Activated CD8-positive, alpha-beta memory T cell treated with anti-CD3 and anti-CD28 coated beads for 36 hours (primary cell): Measurements from ENCODE around the gene SPRY4. TPM values are rescaled to one million over a fixed set of nuclear protein-coding genes. Genes with fewer than 3 reads are reported as not detected.

Experiments
- CTCF ChIA-PET: fragments of 350-600 bp; sonication (Branson Sonifier 250); formaldehyde crosslinking; loops from one replicate; lab custom pipeline; 2021; ENCODE audit warnings: antibody characterized with exemption; lab: Charles Lee
- POLR2A ChIA-PET: fragments of 350-600 bp; sonication (Branson Sonifier 250); formaldehyde crosslinking; loops from one replicate; lab custom pipeline; 2021; ENCODE audit warnings: antibody characterized with exemption; lab: Charles Lee
- total RNA-seq, 2 experiments: library from RNA; stranded (reverse); gene quantifications; one replicate each; pipeline ENCODE4 v1.2.3, GENCODE V29; 2021

Gene SPRY4
- total RNA-seq, 2 experiments from 2014 or later: 1.5 to 1.8 TPM

GRCh38 chr5:142343531-142343930 is 18.7 kb upstream of the SPRY4 start:
- CTCF ChIA-PET: no interaction called here
- POLR2A ChIA-PET: no interaction called here

- CTCF ChIA-PET: no interaction called here
- POLR2A ChIA-PET: no interaction called here
These were observed 17.5 kb upstream of the SPRY4 start for GRCh38 chr5:142342128-142342981.

GRCh38 chr5:142339781-142340180 is 15.0 kb upstream of the SPRY4 start:
- ChIA-PET POLR2A (no interaction called here), CTCF (no interaction called here)

GRCh38 chr5:142334538-142334937 is 9.7 kb upstream of the SPRY4 start:
- ChIA-PET POLR2A (no interaction called here), CTCF (no interaction called here)

GRCh38 chr5:142333749-142334148 is 8.9 kb upstream of the SPRY4 start:
- ChIA-PET POLR2A (interaction anchor here (0.5 kb wide), 1 partner anchor 307 kb away, joined by 3 read pairs; no protein-coding TSS in a partner anchor), CTCF (interaction anchor here (0.9 kb wide), 1 partner anchor 9 kb away, joined by 3 read pairs; the partner anchor contains the start of gene SPRY4)

GRCh38 chr5:142330444-142330843 is 5.6 kb upstream of the SPRY4 start:
- CTCF ChIA-PET: interaction anchor here (0.5 to 1.0 kb wide), 2 partner anchors 25 to 425 kb away, joined by 3 read pairs; no protein-coding TSS in a partner anchor
- POLR2A ChIA-PET: no interaction called here

- CTCF ChIA-PET: interaction anchor here (0.5 to 1.0 kb wide), 3 partner anchors 25 to 425 kb away, joined by 3 read pairs; no protein-coding TSS in a partner anchor
- POLR2A ChIA-PET: no interaction called here
These were observed 5.2 kb upstream of the SPRY4 start for GRCh38 chr5:142330026-142330425.

GRCh38 chr5:142327111-142327842 is 2.5 kb upstream of the SPRY4 start:
- ChIA-PET CTCF (no interaction called here), POLR2A (interaction anchor here (3.5 kb wide), 1 partner anchor 30 kb away, joined by 11 read pairs; no protein-coding TSS in a partner anchor)

GRCh38 chr5:142326480-142326938 is 1.7 kb upstream of the SPRY4 start:
- POLR2A ChIA-PET: interaction anchor here (3.5 kb wide), 1 partner anchor 31 kb away, joined by 11 read pairs; no protein-coding TSS in a partner anchor
- CTCF ChIA-PET: no interaction called here

- POLR2A ChIA-PET: interaction anchor here (3.5 kb wide), 1 partner anchor 31 kb away, joined by 11 read pairs; no protein-coding TSS in a partner anchor
- CTCF ChIA-PET: interaction anchor here (1.7 kb wide), 1 partner anchor 223 kb away, joined by 5 read pairs; no protein-coding TSS in a partner anchor
These were observed 1.1 kb upstream of the SPRY4 start for GRCh38 chr5:142325725-142326479.

- ChIA-PET POLR2A (interaction anchor here (0.6 to 3.5 kb wide), 3 partner anchors 33 to 629 kb away, joined by 3 to 11 read pairs (median 9); no protein-coding TSS in a partner anchor), CTCF (interaction anchor here (1.1 to 1.7 kb wide), 2 partner anchors 9 to 225 kb away, joined by 3 to 5 read pairs; no protein-coding TSS in a partner anchor)
These were observed 518 bp downstream of the SPRY4 start for GRCh38 chr5:142324136-142324870.

GRCh38 chr5:142323480-142324135 is 1.2 kb downstream of the SPRY4 start:
- ChIA-PET CTCF (interaction anchor here (0.8 kb wide), 1 partner anchor 18 kb away, joined by 3 read pairs; no protein-coding TSS in a partner anchor), POLR2A (no interaction called here)

- CTCF ChIA-PET: interaction anchor here (0.8 kb wide), 1 partner anchor 17 kb away, joined by 3 read pairs; no protein-coding TSS in a partner anchor
- POLR2A ChIA-PET: interaction anchor here (0.6 kb wide), 1 partner anchor 34 kb away, joined by 5 read pairs; no protein-coding TSS in a partner anchor
These were observed 1.9 kb downstream of the SPRY4 start for GRCh38 chr5:142322747-142323479.

GRCh38 chr5:142322403-142322746 is 2.4 kb downstream of the SPRY4 start:
- ChIA-PET POLR2A (interaction anchor here (0.6 kb wide), 1 partner anchor 35 kb away, joined by 5 read pairs; no protein-coding TSS in a partner anchor), CTCF (no interaction called here)

- POLR2A ChIA-PET: no interaction called here
- CTCF ChIA-PET: no interaction called here
These were observed 3.8 kb downstream of the SPRY4 start for GRCh38 chr5:142320851-142321560.

GRCh38 chr5:142320430-142320738 is 4.4 kb downstream of the SPRY4 start:
- CTCF ChIA-PET: no interaction called here
- POLR2A ChIA-PET: no interaction called here
